ENCODE results near the gene APOC1. TPM values are rescaled to one million over a fixed set of nuclear protein-coding genes. Genes with fewer than 3 reads are reported as not detected.
A peak's percentile ranks its signal among the peaks of the same experiment; 100 is the strongest.

APOC1 gene
- total RNA-seq, 2 experiments from 2014 or later: 1.9 TPM; not detected in 1

GRCh38 chr19:44959691-44960090 lies 45.3 kb downstream of the APOC1 start:
- Mint-ChIP-seq H3K4me1 (peaks cover 32% of the 10 kb centered on the region), H3K4me3 (no peak overlapping the region), H3K27me3 (no peaks in the 10 kb centered on the region), H3K27ac (no peak overlapping the region), H3K9me3 (ENCODE audit: low read depth) (no peaks in the 10 kb centered on the region), H3K36me3 (peaks cover 9% of the 10 kb centered on the region)
- ATAC-seq (no peak), DNase-seq (no peak)
- CTCF ChIA-PET: interaction anchor here (0.7 to 1.2 kb wide), 2 partner anchors 9 to 176 kb away, joined by 3 read pairs; no protein-coding TSS in a partner anchor

DNA sequence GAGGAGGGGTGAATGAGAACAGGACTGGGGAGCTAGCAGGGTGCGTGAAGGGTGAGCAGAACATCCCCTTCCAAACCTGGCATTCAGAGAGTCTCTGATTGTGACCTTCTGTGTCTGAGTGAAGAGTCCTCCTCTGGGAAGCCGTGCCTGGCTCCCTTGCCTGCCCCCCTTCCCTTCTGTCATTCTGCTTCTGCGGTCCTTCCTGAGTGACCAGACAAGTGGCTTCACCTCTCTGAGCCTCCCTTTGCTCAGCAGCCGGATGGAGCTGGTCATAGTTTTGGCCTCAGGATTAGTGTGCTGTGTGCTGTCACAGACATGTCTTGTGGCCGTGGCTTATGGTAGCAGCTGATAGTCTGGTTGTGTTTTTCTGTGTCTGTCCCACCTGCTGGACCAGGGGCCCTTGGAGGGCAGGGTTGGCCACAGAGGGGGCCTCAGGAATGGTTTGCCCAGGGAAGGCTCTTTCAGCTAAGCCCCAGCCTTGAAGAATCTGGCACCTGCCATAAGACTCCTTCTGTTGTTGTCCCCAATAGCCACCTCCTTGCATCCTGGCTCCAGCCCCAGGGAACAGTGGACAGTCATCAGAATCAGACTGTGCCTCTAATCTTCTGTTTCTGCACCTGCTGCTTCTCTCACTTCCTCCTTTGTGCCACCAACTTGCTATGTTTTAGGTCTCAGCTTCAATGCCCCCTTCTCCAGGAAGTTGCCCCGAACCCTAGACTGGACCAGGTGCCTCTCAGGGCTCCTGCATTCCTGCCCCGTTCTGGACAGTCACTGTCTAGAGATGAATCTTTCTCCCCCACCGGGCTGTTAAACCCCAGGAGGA lies 46.7 kb downstream of the APOC1 start:
- peaks cover 26% of the 10 kb centered on the region for H3K4me1 Mint-ChIP-seq
- no peaks in the 10 kb centered on the region for H3K9me3 Mint-ChIP-seq (ENCODE audit: low read depth)
- no peak overlapping the region for H3K4me3 Mint-ChIP-seq
- H3K27ac Mint-ChIP-seq: peak overlapping the region; percentile 20
- H3K36me3 Mint-ChIP-seq: peaks cover 9% of the 10 kb centered on the region
- CTCF ChIA-PET: interaction anchor here (1.0 kb wide), 1 partner anchor 98 kb away, joined by 4 read pairs; no protein-coding TSS in a partner anchor
- no peak for DNase-seq
- no peaks in the 10 kb centered on the region for H3K27me3 Mint-ChIP-seq
- no peak for ATAC-seq

- H3K9me3 Mint-ChIP-seq (ENCODE audit: low read depth): no peaks in the 10 kb centered on the region
- H3K36me3 Mint-ChIP-seq: peaks cover 9% of the 10 kb centered on the region
- no peak overlapping the region for H3K4me3 Mint-ChIP-seq
- ATAC-seq (no peak), DNase-seq (no peak)
- CTCF ChIA-PET: interaction anchor here (1.6 kb wide), 1 partner anchor 9 kb away, joined by 5 read pairs; no protein-coding TSS in a partner anchor
- H3K27me3 Mint-ChIP-seq: no peaks in the 10 kb centered on the region
- peaks cover 19% of the 10 kb centered on the region for H3K4me1 Mint-ChIP-seq
- no peak overlapping the region for H3K27ac Mint-ChIP-seq
These were observed 47.4 kb downstream of the APOC1 start for GRCh38 chr19:44961821-44962220.

DNA sequence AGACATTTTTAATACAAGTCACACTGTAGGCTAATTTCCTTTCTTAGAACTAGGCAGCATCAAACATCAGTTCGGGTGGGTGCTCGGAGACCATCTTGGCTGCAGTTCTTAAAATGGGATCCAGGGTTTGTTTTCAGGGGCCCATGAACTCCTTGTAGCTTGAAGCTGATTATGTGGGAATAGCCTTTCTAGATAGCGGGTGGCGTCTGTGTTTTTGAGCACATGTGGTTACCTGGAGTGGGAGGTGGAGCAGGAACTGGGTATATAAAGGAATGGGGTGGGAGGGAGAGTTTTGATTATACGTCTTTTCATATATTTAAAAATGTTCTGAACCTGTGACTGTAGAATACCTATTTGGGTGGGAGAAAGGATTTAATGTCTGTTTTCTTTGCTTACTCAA lies 53.7 kb downstream of the APOC1 start:
- CTCF ChIA-PET: no interaction called here
- H3K27me3 Mint-ChIP-seq: no peaks in the 10 kb centered on the region
- DNase-seq: no peak

DNA sequence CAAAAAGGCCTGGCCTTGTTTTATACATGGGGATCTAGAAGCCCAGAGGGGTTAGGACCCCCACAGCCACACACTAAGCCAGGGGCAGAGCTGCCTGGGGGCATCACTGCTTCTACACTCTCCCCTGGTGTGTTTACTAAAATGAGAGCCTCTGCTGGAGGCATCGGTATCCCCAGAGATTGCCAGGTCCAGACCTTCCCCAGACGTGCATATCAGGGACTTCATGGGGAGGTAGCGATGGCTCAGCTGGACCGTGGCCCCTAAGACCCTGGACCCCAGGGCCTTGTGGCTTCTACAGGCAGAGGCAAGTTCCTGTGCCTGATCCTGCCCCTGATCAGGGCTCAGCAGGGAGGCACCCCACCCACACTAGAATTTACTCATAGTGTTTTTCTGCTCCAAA lies 54.3 kb downstream of the APOC1 start:
- Mint-ChIP-seq H3K4me1 (no peaks in the 10 kb centered on the region), H3K4me3 (no peak overlapping the region), H3K9me3 (ENCODE audit: low read depth) (no peaks in the 10 kb centered on the region), H3K27ac (no peak overlapping the region), H3K36me3 (peaks cover 14% of the 10 kb centered on the region), H3K27me3 (no peaks in the 10 kb centered on the region)
- CTCF ChIA-PET: no interaction called here
- ATAC-seq: no peak
- DNase-seq: no peak

More for the DNA sequence above, 53.7 kb downstream of the APOC1 start:
- H3K36me3 Mint-ChIP-seq: peaks cover 14% of the 10 kb centered on the region
- no peak for ATAC-seq
- no peak overlapping the region for H3K4me3 Mint-ChIP-seq
- no peaks in the 10 kb centered on the region for H3K4me1 Mint-ChIP-seq
- H3K27ac Mint-ChIP-seq: no peak overlapping the region
- no peaks in the 10 kb centered on the region for H3K9me3 Mint-ChIP-seq (ENCODE audit: low read depth)

Other genes starting within 250 kb of the APOC1 start
- under 1 TPM in 1 of 2 experiments, not detected in 1; 0.63 TPM for gene CEACAM19, start 243.1 kb upstream of the APOC1 start, total RNA-seq
- not detected for gene CEACAM16, start 215.5 kb upstream of the APOC1 start, total RNA-seq
- gene BCL3, start 165.9 kb upstream of the APOC1 start, total RNA-seq: 10 to 100 TPM; 56.3 to 60.3 TPM
- gene CBLC, start 136.7 kb upstream of the APOC1 start, total RNA-seq: not detected
- not detected for gene BCAM, start 105.5 kb upstream of the APOC1 start, total RNA-seq
- gene NECTIN2, start 68.3 kb upstream of the APOC1 start, total RNA-seq: under 1 TPM; 0.49 to 0.67 TPM
- gene TOMM40, start 23.4 kb upstream of the APOC1 start, total RNA-seq: 100 to 1,000 TPM in 1 of 2 experiments, 10 to 100 TPM in 1; 66.9 to 103 TPM
- under 1 TPM; 0.44 to 0.47 TPM for gene APOE, start 8.8 kb upstream of the APOC1 start, total RNA-seq
- gene APOC4, start 27.6 kb downstream of the APOC1 start, total RNA-seq: not detected
- not detected for gene APOC2, start 31.4 kb downstream of the APOC1 start, total RNA-seq
- gene CLPTM1, start 40.8 kb downstream of the APOC1 start, total RNA-seq: 10 to 100 TPM; 73.0 to 74.7 TPM
- gene RELB, start 86.9 kb downstream of the APOC1 start, total RNA-seq: 10 to 100 TPM; 22.4 to 58.8 TPM
- gene CLASRP, start 124.4 kb downstream of the APOC1 start, total RNA-seq: 100 to 1,000 TPM; 114 to 121 TPM
- gene ZNF296, start 161.9 kb downstream of the APOC1 start, total RNA-seq: 1 to 10 TPM; 5.3 to 9.5 TPM
- gene GEMIN7, start 164.7 kb downstream of the APOC1 start, total RNA-seq: 10 to 100 TPM; 26.2 to 34.4 TPM
- gene PPP1R37, start 178.6 kb downstream of the APOC1 start, total RNA-seq: 10 to 100 TPM; 18.7 to 30.0 TPM
- under 1 TPM; 0.14 to 0.18 TPM for gene NKPD1, start 246.4 kb downstream of the APOC1 start, total RNA-seq

Measured in activated CD8-positive, alpha-beta memory T cell treated with anti-CD3 and anti-CD28 coated beads, Interleukin-2, amount 10 ng/mL, durations not matched to agents 7 days and 5 days (primary cell).